Nephron (organoid): ENCODE results near the gene EIF4G1.

ENCODE experiments used
- H3K27ac Mint-ChIP-seq, 3 experiments: 2 replicates each; pipeline ENCODE4 v1.8.0; 2020; ENCODE audit warnings: mixed read lengths in 3 of 3, mild to moderate bottlenecking in 2 of 3, moderate library complexity in 1 of 3
- H3K27me3 Mint-ChIP-seq: 2 replicates; pipeline ENCODE4 v1.8.0; 2021; ENCODE audit warnings: low read depth, mild to moderate bottlenecking, moderate library complexity, mixed read lengths
- H3K36me3 Mint-ChIP-seq: 2 replicates; pipeline ENCODE4 v1.8.0; 2020; ENCODE audit warnings: low read depth, mixed read lengths
- H3K4me1 Mint-ChIP-seq: 2 replicates; pipeline ENCODE4 v1.8.0; 2020; ENCODE audit warnings: mixed read lengths
- H3K4me3 Mint-ChIP-seq, 3 experiments: 2 replicates each; pipeline ENCODE4 v1.8.0; 2020; ENCODE audit warnings: mild to moderate bottlenecking in 3 of 3, mixed read lengths in 3 of 3, moderate library complexity in 2 of 3
- H3K9me3 Mint-ChIP-seq: 2 replicates; pipeline ENCODE4 v1.8.0; 2020; ENCODE audit warnings: mixed read lengths
- CTCF ChIP-seq, 3 experiments: fragments of 200-600 bp; sonication (generic); IDR thresholded peaks; one replicate each; pipeline ENCODE4 v1.5.0; 2021; ENCODE audit warnings: antibody characterized with exemption in 3 of 3; ENCODE audit not compliant: unreplicated experiment in 3 of 3

EIF4G1 gene

GRCh38 chr3:184291044-184291737, 23.2 kb upstream of the EIF4G1 start:
- no peaks in the 10 kb centered on the region for H3K4me1 Mint-ChIP-seq
- no peak overlapping the region for H3K27ac Mint-ChIP-seq
- no peaks in the 10 kb centered on the region for H3K9me3 Mint-ChIP-seq

GRCh38 chr3:184291738-184292445, 22.5 kb upstream of the EIF4G1 start:
- Mint-ChIP-seq H3K27me3 (peaks cover 32% of the 10 kb centered on the region), H3K36me3 (no peaks in the 10 kb centered on the region), H3K4me3 (no peak overlapping the region), H3K4me1 (no peaks in the 10 kb centered on the region), H3K27ac (no peak overlapping the region), H3K9me3 (no peaks in the 10 kb centered on the region)
- no peak for TF ChIP-seq CTCF (IDR thresholded peaks at IDR 0.05; ENCODE audit: unreplicated experiment in 3 of 3)

More at GRCh38 chr3:184291044-184291737, 23.2 kb upstream of the EIF4G1 start:
- Mint-ChIP-seq H3K36me3 (no peaks in the 10 kb centered on the region), H3K27me3 (peaks cover 39% of the 10 kb centered on the region), H3K4me3 (no peak overlapping the region)
- TF ChIP-seq CTCF (IDR thresholded peaks at IDR 0.05; ENCODE audit: unreplicated experiment in 3 of 3) = no peak

GRCh38 chr3:184295771-184296170, 18.6 kb upstream of the EIF4G1 start:
- Mint-ChIP-seq H3K9me3 (no peaks in the 10 kb centered on the region), H3K27me3 (peaks cover 15% of the 10 kb centered on the region), H3K4me3 (peak overlapping the region; percentile 34 to 82 (median 50)), H3K4me1 (peaks cover 13% of the 10 kb centered on the region), H3K36me3 (peaks cover 8% of the 10 kb centered on the region), H3K27ac (no peak overlapping the region)
- no peak for TF ChIP-seq CTCF (IDR thresholded peaks at IDR 0.05; ENCODE audit: unreplicated experiment in 3 of 3)

GRCh38 chr3:184296616-184297015, 17.8 kb upstream of the EIF4G1 start:
- TF ChIP-seq CTCF (IDR thresholded peaks at IDR 0.05; ENCODE audit: unreplicated experiment in 3 of 3) = no peak
- Mint-ChIP-seq H3K27ac (no peak overlapping the region), H3K4me1 (peaks cover 14% of the 10 kb centered on the region), H3K4me3 (peak overlapping the region; percentile 70 to 99 (median 73)), H3K9me3 (no peaks in the 10 kb centered on the region), H3K36me3 (peaks cover 13% of the 10 kb centered on the region), H3K27me3 (peaks cover 15% of the 10 kb centered on the region)

- H3K27me3 Mint-ChIP-seq = peaks cover 15% of the 10 kb centered on the region
- H3K4me3 Mint-ChIP-seq = peak within 1 kb of the TSS; percentile 99
- H3K9me3 Mint-ChIP-seq = no peaks in the 10 kb centered on the region
- TF ChIP-seq CTCF (IDR thresholded peaks at IDR 0.05; ENCODE audit: unreplicated experiment in 3 of 3) = no peak
- peaks cover 36% of the 10 kb centered on the region for H3K36me3 Mint-ChIP-seq
- H3K27ac Mint-ChIP-seq = peak within 1 kb of the TSS; percentile 83 to 96 (median 94)
- peaks cover 14% of the 10 kb centered on the region for H3K4me1 Mint-ChIP-seq
Observed at GRCh38 chr3:184298759-184299487, 15.5 kb upstream of the EIF4G1 start, which contains the start of gene PSMD2. Gene PSMD2 (plus strand): TSS chr3:184299241. CDS start chr3:184299267, 26 bp downstream.
